Fibroblast of lung (primary cell): ENCODE measurements around the gene DDHD1.

ENCODE experiments used
- EZH2 ChIP-seq: IDR thresholded peaks from 2 replicates; pipeline ENCODE4 v1.5.1; 2012; ENCODE audit warnings: low read length, control low read depth, mild to moderate bottlenecking; ENCODE audit errors: missing control alignments
- TF ChIP-seq, protein P1 (sequence below), 2 donors: IDR thresholded peaks in 1 of 2; conservative IDR thresholded peaks in 1 of 2; 1 replicate in 1 of 2; 2 replicates in 1 of 2; pipeline ENCODE4 v1.5.1; 2011 to 2012; ENCODE audit warnings: low read length in 2 of 2, control low read depth in 1 of 2, inconsistent platforms in 1 of 2, low read depth in 1 of 2, mild to moderate bottlenecking in 1 of 2

DNA sequence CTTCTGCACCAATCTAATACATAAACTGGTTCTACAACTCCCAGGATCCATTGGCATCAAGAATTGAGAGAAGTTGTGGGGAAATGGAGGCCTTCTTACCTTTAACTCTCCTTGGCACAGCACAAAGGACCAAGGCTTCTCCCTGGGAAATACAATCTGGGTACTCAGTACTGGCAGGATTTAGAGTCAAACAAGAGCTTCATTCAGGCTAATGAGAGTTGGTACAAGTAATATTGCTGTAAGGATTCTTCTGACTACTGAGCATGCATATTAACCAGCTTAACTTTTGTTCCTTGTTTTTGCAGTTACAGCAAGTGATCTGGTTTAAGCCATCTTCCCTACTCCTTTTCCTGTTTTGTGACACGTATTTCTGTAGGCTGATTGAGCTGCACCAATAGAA is 126.1 kb downstream of the DDHD1 start:
- TF ChIP-seq, protein P1, sequence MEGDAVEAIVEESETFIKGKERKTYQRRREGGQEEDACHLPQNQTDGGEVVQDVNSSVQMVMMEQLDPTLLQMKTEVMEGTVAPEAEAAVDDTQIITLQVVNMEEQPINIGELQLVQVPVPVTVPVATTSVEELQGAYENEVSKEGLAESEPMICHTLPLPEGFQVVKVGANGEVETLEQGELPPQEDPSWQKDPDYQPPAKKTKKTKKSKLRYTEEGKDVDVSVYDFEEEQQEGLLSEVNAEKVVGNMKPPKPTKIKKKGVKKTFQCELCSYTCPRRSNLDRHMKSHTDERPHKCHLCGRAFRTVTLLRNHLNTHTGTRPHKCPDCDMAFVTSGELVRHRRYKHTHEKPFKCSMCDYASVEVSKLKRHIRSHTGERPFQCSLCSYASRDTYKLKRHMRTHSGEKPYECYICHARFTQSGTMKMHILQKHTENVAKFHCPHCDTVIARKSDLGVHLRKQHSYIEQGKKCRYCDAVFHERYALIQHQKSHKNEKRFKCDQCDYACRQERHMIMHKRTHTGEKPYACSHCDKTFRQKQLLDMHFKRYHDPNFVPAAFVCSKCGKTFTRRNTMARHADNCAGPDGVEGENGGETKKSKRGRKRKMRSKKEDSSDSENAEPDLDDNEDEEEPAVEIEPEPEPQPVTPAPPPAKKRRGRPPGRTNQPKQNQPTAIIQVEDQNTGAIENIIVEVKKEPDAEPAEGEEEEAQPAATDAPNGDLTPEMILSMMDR (conservative IDR thresholded peaks at IDR 0.05 in 1 of 2, IDR thresholded peaks at IDR 0.05 in 1 of 2; ENCODE audit: low read depth in 1 of 2, low read length in 2 of 2), result no peak
- no peak for TF ChIP-seq EZH2
